H1 (cell line): ENCODE data around the gene KPNA3. TPM values are rescaled to one million over a fixed set of nuclear protein-coding genes. Genes with fewer than 3 reads are reported as not detected.

Experiments used
- CTCF ChIA-PET: fragments of 300-600 bp; sonication (Branson Sonifier 250); formaldehyde crosslinking; loops from one replicate; lab custom pipeline; 2021; ENCODE audit not compliant: partially characterized antibody; lab: Charles Lee
- POLR2A ChIA-PET: fragments of 300-600 bp; sonication (Branson Sonifier 250); formaldehyde crosslinking; loops from one replicate; lab custom pipeline; 2021; ENCODE audit warnings: inconsistent platforms; ENCODE audit not compliant: partially characterized antibody; lab: Charles Lee
- DNase-seq, 2 experiments: peaks; one replicate each; pipeline versions ENCODE4 v3.0.0 to v3.0.0-alpha.2; 2010 to 2022; ENCODE audit warnings: low spot score in 2 of 2, low read depth in 1 of 2, mixed read lengths in 1 of 2
- FAIRE-seq: peaks from 2 replicates; lab custom pipeline; 2011; peaks lifted over from hg19 to GRCh38; lab: Jason Lieb, UNC
- H2AFZ ChIP-seq: 2 replicates; pipeline ENCODE4 v1.8.1; 2012; ENCODE audit warnings: low read length, inconsistent platforms
- H2AK5ac ChIP-seq: 2 replicates; pipeline ENCODE4 v1.6.1; 2013; ENCODE audit warnings: low read depth, low read length
- H2BK120ac ChIP-seq: replicated peaks from 2 replicates; pipeline ENCODE3; 2013; ENCODE audit warnings: low read depth, low read length, inconsistent platforms
- H2BK12ac ChIP-seq: 2 replicates; pipeline ENCODE4 v1.6.1; 2013; ENCODE audit warnings: low read depth, low read length
- H2BK15ac ChIP-seq: 2 replicates; pipeline ENCODE4 v1.6.1; 2013; ENCODE audit warnings: low read length
- H2BK20ac ChIP-seq: 2 replicates; pipeline ENCODE4 v1.6.1; 2013; ENCODE audit warnings: low read length
- H2BK5ac ChIP-seq: 2 replicates; pipeline ENCODE4 v1.6.1; 2013; ENCODE audit warnings: low read depth, low read length
- H3K14ac ChIP-seq: 2 replicates; pipeline ENCODE4 v1.6.1; 2013; ENCODE audit warnings: inconsistent platforms; ENCODE audit not compliant: insufficient read length
- H3K18ac ChIP-seq: 2 replicates; pipeline ENCODE4 v1.6.1; 2013; ENCODE audit warnings: low read length; ENCODE audit errors: extremely low read depth
- H3K23ac ChIP-seq: 2 replicates; pipeline ENCODE4 v1.6.1; 2013; ENCODE audit warnings: inconsistent platforms; ENCODE audit not compliant: insufficient read length
- H3K23me2 ChIP-seq: 2 replicates; pipeline ENCODE4 v1.6.1; 2013; ENCODE audit warnings: low read depth, low read length
- H3K27ac ChIP-seq: 2 replicates; pipeline ENCODE4 v1.6.1; 2011; ENCODE audit warnings: low read depth, low read length, inconsistent platforms
- H3K27me3 ChIP-seq, 4 experiments: replicated peaks in 1 of 4; 1 replicate in 1 of 4; 2 replicates in 3 of 4; pipeline versions ENCODE4 v1.6.1 to v1.8.1; 2011 to 2013; ENCODE audit warnings: low read length in 3 of 4, mild to moderate bottlenecking in 3 of 4, inconsistent platforms in 2 of 4, mixed read lengths in 2 of 4, moderate library complexity in 1 of 4; ENCODE audit not compliant: control insufficient read depth in 3 of 4, insufficient read depth in 3 of 4; ENCODE audit errors: extremely low read depth in 1 of 4
- H3K36me3 ChIP-seq, 4 experiments: 2 replicates each; pipeline versions ENCODE4 v1.6.1 to v1.8.1; 2011 to 2013; ENCODE audit warnings: mild to moderate bottlenecking in 4 of 4, low read length in 3 of 4, moderate library complexity in 2 of 4, control low read depth in 1 of 4, inconsistent platforms in 1 of 4; ENCODE audit not compliant: insufficient read depth in 4 of 4, control insufficient read depth in 2 of 4
- H3K4ac ChIP-seq: replicated peaks from 2 replicates; pipeline ENCODE3; 2013; ENCODE audit warnings: low read length, low read depth, mixed read lengths, inconsistent platforms; ENCODE audit not compliant: insufficient read length
- H3K4me1 ChIP-seq, 4 experiments: replicated peaks in 1 of 4; 1 replicate in 1 of 4; 2 replicates in 3 of 4; pipeline versions ENCODE4 v1.6.1 to v1.8.1; 2011 to 2013; ENCODE audit warnings: low read length in 3 of 4, inconsistent platforms in 2 of 4, mixed read lengths in 1 of 4; ENCODE audit not compliant: insufficient read depth in 4 of 4, control insufficient read depth in 3 of 4
- H3K4me2 ChIP-seq, 2 experiments: 2 replicates each; pipeline versions ENCODE4 v1.6.1 to v1.8.1; 2011 to 2013; ENCODE audit warnings: low read depth in 2 of 2, low read length in 2 of 2, control low read depth in 1 of 2, inconsistent platforms in 1 of 2, mild to moderate bottlenecking in 1 of 2; ENCODE audit not compliant: insufficient read depth in 1 of 2
- H3K4me3 ChIP-seq, 4 experiments: fragments of 200-600, 300-600 bp in 1 of 4; sonication (generic), shearing (Covaris generic), sonication (Bioruptor Twin) in 1 of 4; 2 replicates each; pipeline versions ENCODE4 v1.5.1 to v1.8.1; 2011 to 2016; ENCODE audit warnings: low read length in 4 of 4, low read depth in 3 of 4, control low read depth in 2 of 4, inconsistent platforms in 2 of 4, mild to moderate bottlenecking in 2 of 4, mixed read lengths in 1 of 4, moderate library complexity in 1 of 4; ENCODE audit not compliant: insufficient read depth in 2 of 4; ENCODE audit errors: extremely low read depth in 1 of 4
- H3K56ac ChIP-seq: replicated peaks from 2 replicates; pipeline ENCODE3; 2013; ENCODE audit warnings: low read depth, mild to moderate bottlenecking, mixed read lengths, low read length, inconsistent platforms; ENCODE audit not compliant: insufficient read length
- H3K79me1 ChIP-seq: 2 replicates; pipeline ENCODE4 v1.6.1; 2013; ENCODE audit warnings: low read depth, low read length, control low read depth
- H3K79me2 ChIP-seq, 2 experiments: 2 replicates each; pipeline versions ENCODE4 v1.6.1 to v1.8.1; 2012 to 2013; ENCODE audit warnings: low read length in 2 of 2, mild to moderate bottlenecking in 2 of 2, inconsistent platforms in 1 of 2; ENCODE audit not compliant: insufficient read depth in 2 of 2, control insufficient read depth in 1 of 2
- H3K9ac ChIP-seq, 4 experiments: replicated peaks in 1 of 4; 1 replicate in 1 of 4; 2 replicates in 3 of 4; pipeline versions ENCODE4 v1.6.1 to v1.8.1; 2011 to 2013; ENCODE audit warnings: low read depth in 3 of 4, low read length in 3 of 4, control low read depth in 2 of 4, mild to moderate bottlenecking in 2 of 4, moderate library complexity in 2 of 4, inconsistent platforms in 1 of 4; ENCODE audit errors: extremely low read depth in 1 of 4
- H3K9me3 ChIP-seq, 2 experiments: 2 replicates each; pipeline versions ENCODE4 v1.6.1 to v1.8.1; 2012 to 2013; ENCODE audit warnings: mild to moderate bottlenecking in 2 of 2, moderate library complexity in 2 of 2, control low read depth in 1 of 2, inconsistent platforms in 1 of 2, low read depth in 1 of 2, low read length in 1 of 2, mixed read lengths in 1 of 2; ENCODE audit not compliant: insufficient read depth in 2 of 2
- H4K20me1 ChIP-seq, 2 experiments: replicated peaks in 1 of 2; 2 replicates each; pipeline versions ENCODE3 to v1.8.1; 2011 to 2013; ENCODE audit warnings: inconsistent platforms in 2 of 2, low read length in 2 of 2, mild to moderate bottlenecking in 1 of 2; ENCODE audit not compliant: insufficient read depth in 2 of 2, control insufficient read depth in 1 of 2
- H4K5ac ChIP-seq: 2 replicates; pipeline ENCODE4 v1.6.1; 2013; ENCODE audit warnings: low read length, low read depth, mixed read lengths, inconsistent platforms; ENCODE audit not compliant: insufficient read length
- H4K8ac ChIP-seq: 2 replicates; pipeline ENCODE4 v1.8.0; 2013; ENCODE audit warnings: mild to moderate bottlenecking, moderate library complexity, low read length, inconsistent platforms; ENCODE audit not compliant: insufficient read depth; ENCODE audit errors: extremely low read depth
- H4K91ac ChIP-seq: replicated peaks from 2 replicates; pipeline ENCODE3; 2013; ENCODE audit warnings: low read length, mixed read lengths, inconsistent platforms; ENCODE audit not compliant: insufficient read length
- ASH2L ChIP-seq: fragments of 200-600, 300-600 bp; sonication (generic); IDR thresholded peaks from one replicate; pipeline ENCODE4 v1.7.1; 2017; ENCODE audit warnings: low read length
- CHD1 ChIP-seq: IDR thresholded peaks from 2 replicates; pipeline ENCODE4 v1.6.1; 2012; ENCODE audit warnings: low read depth, low read length, improper control_type of control experiment
- CREB1 ChIP-seq: IDR thresholded peaks from 2 replicates; pipeline ENCODE4 v1.6.1; 2012; ENCODE audit warnings: inconsistent platforms
- GTF2F1 ChIP-seq: IDR thresholded peaks from 2 replicates; pipeline ENCODE4 v1.6.1; 2012; ENCODE audit warnings: low read depth, low read length, improper control_type of control experiment, borderline replicate concordance
- NANOG ChIP-seq: IDR thresholded peaks from 2 replicates; pipeline ENCODE4 v1.6.1; 2011; ENCODE audit warnings: low read length, low read depth, mild to moderate bottlenecking, inconsistent platforms; ENCODE audit not compliant: insufficient read depth, poor library complexity, severe bottlenecking
- POLR2AphosphoS5 ChIP-seq: IDR thresholded peaks from 2 replicates; pipeline ENCODE4 v1.6.1; 2011; ENCODE audit warnings: low read depth, low read length
- SIRT6 ChIP-seq: IDR thresholded peaks from one replicate; pipeline ENCODE4 v1.7.1; 2012; ENCODE audit warnings: low read length, inconsistent platforms
- SP1 ChIP-seq: IDR thresholded peaks from 2 replicates; pipeline ENCODE4 v1.6.1; 2011; ENCODE audit warnings: low read depth, low read length
- SRF ChIP-seq: IDR thresholded peaks from 2 replicates; pipeline ENCODE4 v1.6.1; 2011; ENCODE audit warnings: mild to moderate bottlenecking, low read depth, low read length, moderate library complexity
- WGBS, 2 experiments: shearing (Covaris generic) in 1 of 2; methylation state at CpG; one replicate each; pipeline versions ENCODE4 v1.1.6 to v1.1.7; 2013 to 2015; ENCODE audit warnings: low lambda C conversion rate in 2 of 2, mixed read lengths in 2 of 2, inconsistent platforms in 1 of 2, low coverage in 1 of 2, missing lambda C conversion rate in 1 of 2; ENCODE audit not compliant: insufficient replicate concordance in 2 of 2, insufficient coverage in 1 of 2, insufficient read length in 1 of 2; ENCODE audit errors: extremely low coverage in 1 of 2, missing lambda C conversion rate in 1 of 2; 5-methylcytosine and 5-hydroxymethylcytosine counted together
- polyA plus RNA-seq, 7 experiments: library from polyadenylated mRNA; depleted of rRNA in 3 of 7; stranded (reverse) in 5 of 7; unstranded in 2 of 7; fragments of >200 nt in 5 of 7; fragments of 200-250 nt in 2 of 7; gene quantifications; 1 replicate in 5 of 7; 2 replicates in 1 of 7; 4 replicates in 1 of 7; pipeline versions ENCODE4 v1.2.1 to v1.2.3, GENCODE V29; 2011 to 2013; ENCODE audit warnings: missing spikeins in 2 of 7, mixed read lengths in 2 of 7
- total RNA-seq: library from RNA; stranded (reverse); fragmentation: NEBNext Ultra II Directional; extraction: Animal tissue kit (Norgen Biotek cat#: 25700); gene quantifications from 2 replicates; pipeline ENCODE4 v1.2.1, GENCODE V29; 2021
- TF ChIP-seq, protein P1 (sequence below): IDR thresholded peaks from 2 replicates; pipeline ENCODE4 v1.6.1; 2011; ENCODE audit warnings: low read length, improper control_type of control experiment

The KPNA3 gene
- total and polyA plus RNA-seq, 2 of the 8 experiments (the other 6 are each of a cell fraction or from before 2014, with no cell fraction given), result 21.4 to 63.2 TPM

GRCh38 chr13:49746111-49746510 is 46.4 kb downstream of the KPNA3 start:
- Histone ChIP-seq H2AFZ (no peak overlapping the region), H3K56ac (no peak overlapping the region), H3K79me1 (peaks cover 4% of the 10 kb centered on the region), H3K27me3 (no peaks in the 10 kb centered on the region), H2BK15ac (no peak overlapping the region), H3K9me3 (no peaks in the 10 kb centered on the region), H3K4me1 (no peaks in the 10 kb centered on the region), H3K14ac (no peak overlapping the region), H3K4ac (no peak overlapping the region), H4K91ac (no peak overlapping the region), H3K23ac (no peak overlapping the region), H3K4me3 (no peak overlapping the region), H3K27ac (no peak overlapping the region), H3K36me3 (peaks cover 0 to 9% (median 0%) of the 10 kb centered on the region in 4 experiments; a peak in 2 of 8 replicates), H2BK120ac (no peak overlapping the region), H3K79me2 (peaks cover 0 to 35% of the 10 kb centered on the region in 2 experiments; a peak in 3 of 4 replicates), H3K23me2 (no peaks in the 10 kb centered on the region), H2BK12ac (no peak overlapping the region), H2BK5ac (no peak overlapping the region), H4K8ac (no peak overlapping the region), H2AK5ac (no peak overlapping the region), H2BK20ac (no peak overlapping the region), H4K20me1 (peaks cover 0 to 2% of the 10 kb centered on the region in 2 experiments), H3K9ac (no peak overlapping the region), H3K18ac (no peak overlapping the region), H4K5ac (no peak overlapping the region), H3K4me2 (no peak overlapping the region)
- DNase-seq, result no peak
- CTCF ChIA-PET, result no interaction called here
- TF ChIP-seq SRF (no peak), NANOG (no peak), CHD1 (no peak), GTF2F1 (no peak), SIRT6 (no peak), POLR2AphosphoS5 (no peak), CREB1 (no peak), SP1 (no peak), ASH2L (no peak)
- TF ChIP-seq, protein P1, sequence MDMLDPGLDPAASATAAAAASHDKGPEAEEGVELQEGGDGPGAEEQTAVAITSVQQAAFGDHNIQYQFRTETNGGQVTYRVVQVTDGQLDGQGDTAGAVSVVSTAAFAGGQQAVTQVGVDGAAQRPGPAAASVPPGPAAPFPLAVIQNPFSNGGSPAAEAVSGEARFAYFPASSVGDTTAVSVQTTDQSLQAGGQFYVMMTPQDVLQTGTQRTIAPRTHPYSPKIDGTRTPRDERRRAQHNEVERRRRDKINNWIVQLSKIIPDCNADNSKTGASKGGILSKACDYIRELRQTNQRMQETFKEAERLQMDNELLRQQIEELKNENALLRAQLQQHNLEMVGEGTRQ, result no peak
- POLR2A ChIA-PET, result interaction anchor here (0.6 kb wide), 1 partner anchor 80 kb away, joined by 3 read pairs; no protein-coding TSS in a partner anchor
- 91% methylated on average over 5 of the region's 5 CpGs; no CpG with 5 or more reads in 1 of the 2 experiments for WGBS, 2 experiments
- no peak for FAIRE-seq
